Keratinocyte (primary cell): ENCODE results near the gene UQCRHL. TPM values are rescaled to one million over a fixed set of nuclear protein-coding genes. Genes with fewer than 3 reads are reported as not detected.
"Not testable (repeated sequence)": the region's sequence is repeated elsewhere in the genome, so short reads cannot be mapped to it uniquely, and the experiment has no call there.

ENCODE experiments used
- DNase-seq: peaks from one replicate; pipeline ENCODE4 v3.0.0-alpha.2; 2011; ENCODE audit warnings: low read depth, missing footprints, low spot score
- FAIRE-seq: peaks from 2 replicates; lab custom pipeline; 2011; peaks lifted over from hg19 to GRCh38; lab: Jason Lieb, UNC
- H2AFZ ChIP-seq: 2 replicates; pipeline ENCODE4 v1.6.0; 2012; ENCODE audit warnings: low read length, control low read depth, inconsistent platforms; ENCODE audit not compliant: control insufficient read depth
- H3K27ac ChIP-seq: 2 replicates; pipeline ENCODE4 v1.5.1; 2011; ENCODE audit warnings: low read length; ENCODE audit not compliant: control insufficient read depth, insufficient read depth
- H3K27me3 ChIP-seq: 3 replicates; pipeline ENCODE4 v1.6.0; 2011; ENCODE audit warnings: low read length; ENCODE audit not compliant: control insufficient read depth, insufficient read depth; ENCODE audit errors: extremely low read depth
- H3K36me3 ChIP-seq, 2 experiments: 2 replicates in 1 of 2; 3 replicates in 1 of 2; pipeline ENCODE4 v1.5.1; 2011; ENCODE audit warnings: low read length in 2 of 2, mild to moderate bottlenecking in 1 of 2; ENCODE audit not compliant: control insufficient read depth in 2 of 2, insufficient read depth in 2 of 2; ENCODE audit errors: extremely low read depth in 1 of 2
- H3K4me1 ChIP-seq: 3 replicates; pipeline ENCODE4 v1.5.1; 2011; ENCODE audit warnings: low read length; ENCODE audit not compliant: control insufficient read depth, insufficient read depth; ENCODE audit errors: extremely low read depth
- H3K4me2 ChIP-seq: 3 replicates; pipeline ENCODE4 v1.6.0; 2011; ENCODE audit warnings: low read depth, low read length; ENCODE audit not compliant: control insufficient read depth, insufficient read depth; ENCODE audit errors: extremely low read depth
- H3K4me3 ChIP-seq, 3 experiments: fragments of 200-600 bp in 1 of 3; sonication (generic) in 1 of 3; 2 replicates in 2 of 3; 3 replicates in 1 of 3; pipeline ENCODE4 v1.5.1; 2011 to 2016; ENCODE audit warnings: low read length in 3 of 3, mild to moderate bottlenecking in 3 of 3, control low read depth in 2 of 3, inconsistent platforms in 1 of 3, low read depth in 1 of 3, mixed read lengths in 1 of 3, mixed run types in 1 of 3, moderate library complexity in 1 of 3; ENCODE audit not compliant: control insufficient read depth in 2 of 3, insufficient read depth in 2 of 3; ENCODE audit errors: extremely low read depth in 1 of 3
- H3K79me2 ChIP-seq: 2 replicates; pipeline ENCODE4 v1.6.0; 2012; ENCODE audit warnings: low read length; ENCODE audit not compliant: control insufficient read depth, insufficient read depth
- H3K9ac ChIP-seq: 3 replicates; pipeline ENCODE4 v1.6.0; 2011; ENCODE audit warnings: low read length; ENCODE audit not compliant: control insufficient read depth, insufficient read depth; ENCODE audit errors: extremely low read depth
- H3K9me1 ChIP-seq: 3 replicates; pipeline ENCODE4 v1.6.0; 2011; ENCODE audit warnings: low read length; ENCODE audit not compliant: control insufficient read depth, insufficient read depth; ENCODE audit errors: extremely low read depth
- H3K9me3 ChIP-seq: 2 replicates; pipeline ENCODE4 v1.5.1; 2012; ENCODE audit warnings: low read depth, low read length; ENCODE audit not compliant: control insufficient read depth
- H4K20me1 ChIP-seq: 3 replicates; pipeline ENCODE4 v1.6.0; 2011; ENCODE audit warnings: low read length; ENCODE audit not compliant: control insufficient read depth, insufficient read depth; ENCODE audit errors: extremely low read depth
- EZH2 ChIP-seq: IDR thresholded peaks from one replicate; pipeline ENCODE4 v1.6.1; 2012; ENCODE audit warnings: inconsistent platforms, mild to moderate bottlenecking, low read length, moderate library complexity
- dilution Hi-C: fragments of 300-500 bp; cut with MboI; formaldehyde crosslinking; loops from one replicate; pipeline ENCODE4 v1.7.0; 2020; ENCODE audit warnings: low sequenced_read_pairs; ENCODE audit not compliant: extremely low pct_ligation_motif_present
- polyA plus RNA-seq, 5 experiments: library from polyadenylated mRNA; depleted of rRNA in 3 of 5; stranded (reverse) in 3 of 5; stranded (forward) in 1 of 5; unstranded in 1 of 5; fragments of >200 nt; gene quantifications; 1 replicate in 1 of 5; 2 replicates in 3 of 5; 3 replicates in 1 of 5; pipeline versions ENCODE4 v1.2.1 to v1.2.3, GENCODE V29; 2011 to 2012; ENCODE audit warnings: missing spikeins in 2 of 5, low read depth in 1 of 5, low replicate concordance in 1 of 5
- TF ChIP-seq, protein P1 (sequence below), 3 experiments: IDR thresholded peaks in 1 of 3; conservative IDR thresholded peaks in 1 of 3; optimal IDR thresholded peaks in 1 of 3; 2 replicates in 2 of 3; 3 replicates in 1 of 3; pipeline versions ENCODE3 to v1.5.1; 2011; ENCODE audit warnings: low read length in 3 of 3, mild to moderate bottlenecking in 3 of 3, moderate library complexity in 2 of 3, control low read depth in 1 of 3, inconsistent platforms in 1 of 3; ENCODE audit not compliant: insufficient read depth in 2 of 3; ENCODE audit errors: extremely low read depth in 1 of 3

Gene UQCRHL
- polyA plus RNA-seq, 1 donor (not counting 4 experiments of a cell fraction or from before 2014, with no cell fraction given): 14.0 TPM

DNA sequence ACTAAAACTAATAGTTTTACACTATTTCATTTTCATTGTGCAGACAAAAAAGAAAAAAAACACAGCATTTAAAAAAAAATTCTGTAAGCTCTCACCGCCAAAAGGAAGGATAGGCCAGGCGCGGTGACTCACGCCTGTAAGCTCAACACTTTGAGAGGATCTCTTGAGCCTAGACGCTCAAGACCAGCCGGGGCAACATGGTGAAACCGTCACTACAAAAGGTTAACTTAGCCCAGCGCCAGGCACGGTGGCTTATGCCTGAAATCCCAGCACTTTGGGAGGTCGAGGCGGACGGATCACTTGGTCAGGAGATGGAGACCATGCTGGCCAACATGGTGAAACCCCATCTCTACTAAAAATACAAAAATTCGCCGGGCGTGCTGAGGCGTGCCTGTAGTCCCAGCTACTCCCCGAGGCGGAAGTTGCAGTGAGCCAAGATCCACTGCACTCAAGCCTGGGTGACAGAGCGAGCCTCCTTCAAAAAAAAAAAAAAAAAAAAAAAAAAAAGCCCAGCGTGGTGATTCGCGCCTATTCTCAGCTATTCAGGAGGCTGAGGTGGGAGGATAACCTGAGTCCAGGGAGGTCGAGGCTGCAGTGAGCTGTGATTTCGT lies 25.7 kb upstream of the UQCRHL start:
- H3K4me3 ChIP-seq: peak overlapping the region; percentile 63 to 95 (median 71)
- no peaks in the 10 kb centered on the region for H3K36me3 ChIP-seq
- peak overlapping the region; percentile 97 for H3K27ac ChIP-seq
- H3K79me2 ChIP-seq: no peaks in the 10 kb centered on the region
- peak overlapping the region; percentile 72 for H2AFZ ChIP-seq
- H3K4me2 ChIP-seq: peak overlapping the region; percentile 90
- dilution Hi-C loops: no loop called here
- H3K9me3 ChIP-seq: no peaks in the 10 kb centered on the region
- no peaks in the 10 kb centered on the region for H3K27me3 ChIP-seq
- TF ChIP-seq, protein P1, sequence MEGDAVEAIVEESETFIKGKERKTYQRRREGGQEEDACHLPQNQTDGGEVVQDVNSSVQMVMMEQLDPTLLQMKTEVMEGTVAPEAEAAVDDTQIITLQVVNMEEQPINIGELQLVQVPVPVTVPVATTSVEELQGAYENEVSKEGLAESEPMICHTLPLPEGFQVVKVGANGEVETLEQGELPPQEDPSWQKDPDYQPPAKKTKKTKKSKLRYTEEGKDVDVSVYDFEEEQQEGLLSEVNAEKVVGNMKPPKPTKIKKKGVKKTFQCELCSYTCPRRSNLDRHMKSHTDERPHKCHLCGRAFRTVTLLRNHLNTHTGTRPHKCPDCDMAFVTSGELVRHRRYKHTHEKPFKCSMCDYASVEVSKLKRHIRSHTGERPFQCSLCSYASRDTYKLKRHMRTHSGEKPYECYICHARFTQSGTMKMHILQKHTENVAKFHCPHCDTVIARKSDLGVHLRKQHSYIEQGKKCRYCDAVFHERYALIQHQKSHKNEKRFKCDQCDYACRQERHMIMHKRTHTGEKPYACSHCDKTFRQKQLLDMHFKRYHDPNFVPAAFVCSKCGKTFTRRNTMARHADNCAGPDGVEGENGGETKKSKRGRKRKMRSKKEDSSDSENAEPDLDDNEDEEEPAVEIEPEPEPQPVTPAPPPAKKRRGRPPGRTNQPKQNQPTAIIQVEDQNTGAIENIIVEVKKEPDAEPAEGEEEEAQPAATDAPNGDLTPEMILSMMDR (optimal IDR thresholded peaks at IDR 0.05 in 1 of 3, IDR thresholded peaks at IDR 0.05 in 1 of 3, conservative IDR thresholded peaks at IDR 0.05 in 1 of 3; ENCODE audit: extremely low read depth in 1 of 3, insufficient read depth in 2 of 3, low read length in 3 of 3): no peak
- TF ChIP-seq EZH2: no peak
- FAIRE-seq (no peak), DNase-seq (no peak)
- peaks cover 37% of the 10 kb centered on the region for H3K4me1 ChIP-seq
- H4K20me1 ChIP-seq: no peaks in the 10 kb centered on the region
- H3K9ac ChIP-seq: peak overlapping the region; percentile 98
- H3K9me1 ChIP-seq: no peaks in the 10 kb centered on the region

DNA sequence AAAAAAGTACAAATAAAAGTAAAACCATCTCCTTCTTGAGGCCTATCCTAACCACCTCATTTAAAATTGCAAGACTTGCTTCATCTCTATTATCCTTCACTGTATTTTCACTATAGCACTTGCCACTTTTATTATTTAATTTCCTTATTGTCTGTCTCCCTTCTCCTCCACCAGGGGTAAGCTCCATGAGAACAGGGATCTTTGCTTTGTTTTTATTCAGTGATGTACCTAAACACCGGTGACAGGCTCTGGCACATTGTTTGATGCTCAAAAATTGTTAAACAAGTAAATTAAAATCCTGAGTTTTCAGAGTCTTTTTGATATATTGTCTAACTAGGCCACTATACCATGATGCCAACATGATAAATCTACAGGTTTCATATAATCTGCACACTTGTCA lies 22.8 kb upstream of the UQCRHL start:
- H3K4me2 ChIP-seq: peak overlapping the region; percentile 73
- no peak for TF ChIP-seq EZH2
- TF ChIP-seq, protein P1 (optimal IDR thresholded peaks at IDR 0.05 in 1 of 3, IDR thresholded peaks at IDR 0.05 in 1 of 3, conservative IDR thresholded peaks at IDR 0.05 in 1 of 3; ENCODE audit: extremely low read depth in 1 of 3, insufficient read depth in 2 of 3, low read length in 3 of 3): no peak

DNA sequence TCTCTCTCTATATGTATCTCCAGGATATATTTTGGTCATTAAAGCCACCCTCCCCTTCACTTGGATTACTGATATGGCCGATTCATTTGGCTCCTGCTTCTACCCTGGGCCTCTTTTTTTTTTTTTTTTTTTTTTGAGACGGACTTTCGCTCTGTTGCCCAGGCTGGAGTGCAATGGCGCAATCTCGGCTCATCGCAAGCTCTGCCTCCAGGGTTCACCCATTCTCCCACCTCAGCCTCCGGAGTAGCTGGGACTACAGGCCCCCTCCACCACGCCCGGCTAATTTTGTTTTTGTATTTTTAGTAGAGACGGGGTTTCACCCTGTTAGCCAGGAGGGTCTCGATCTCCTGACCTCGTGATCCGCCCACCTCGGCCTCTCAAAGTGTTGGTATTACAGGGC lies 21.5 kb upstream of the UQCRHL start:
- H3K4me3 ChIP-seq, H3K27ac ChIP-seq, H3K79me2 ChIP-seq, FAIRE-seq, H4K20me1 ChIP-seq, H3K4me2 ChIP-seq, dilution Hi-C loops, H3K27me3 ChIP-seq, H3K9me3 ChIP-seq, H3K36me3 ChIP-seq, H2AFZ ChIP-seq, H3K9ac ChIP-seq, H3K9me1 ChIP-seq, DNase-seq: not testable (repeated sequence)
- peaks cover 35% of the 10 kb centered on the region for H3K4me1 ChIP-seq

More for the DNA sequence above, 22.8 kb upstream of the UQCRHL start:
- Histone ChIP-seq H3K9ac (peak overlapping the region; percentile 28), H3K4me3 (no peak overlapping the region), H4K20me1 (no peaks in the 10 kb centered on the region), H3K79me2 (no peaks in the 10 kb centered on the region), H2AFZ (no peak overlapping the region), H3K4me1 (peaks cover 37% of the 10 kb centered on the region), H3K36me3 (no peaks in the 10 kb centered on the region), H3K27ac (peak overlapping the region; percentile 97), H3K27me3 (no peaks in the 10 kb centered on the region), H3K9me3 (no peaks in the 10 kb centered on the region), H3K9me1 (no peaks in the 10 kb centered on the region)
- FAIRE-seq (no peak), DNase-seq (no peak)
- dilution Hi-C loops: no loop called here

DNA sequence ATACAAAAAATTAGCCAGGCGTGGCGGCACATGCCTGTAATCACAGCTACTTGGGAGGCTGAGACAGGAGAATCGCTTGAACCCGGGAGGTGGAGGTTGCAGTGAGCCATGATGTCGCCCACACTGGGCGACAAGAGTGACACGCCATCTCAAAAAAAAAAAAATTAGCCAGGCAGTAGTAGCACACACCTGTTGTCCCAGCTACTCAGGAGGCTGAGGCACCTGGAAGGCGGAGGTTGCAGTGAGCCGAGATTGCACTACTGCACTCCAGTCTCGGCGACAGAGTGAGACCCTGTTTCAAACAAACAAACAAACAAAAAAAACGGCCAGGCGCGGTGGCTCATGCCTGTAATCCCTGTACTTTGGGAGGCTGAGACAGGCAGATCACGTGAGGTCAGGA lies 20.1 kb upstream of the UQCRHL start:
- H3K4me3 ChIP-seq, DNase-seq, H3K79me2 ChIP-seq, H3K9me3 ChIP-seq, H3K27ac ChIP-seq, H3K27me3 ChIP-seq, H3K9me1 ChIP-seq, H3K36me3 ChIP-seq, dilution Hi-C loops, H3K4me2 ChIP-seq, H2AFZ ChIP-seq, H3K9ac ChIP-seq, FAIRE-seq, H4K20me1 ChIP-seq: not testable (repeated sequence)
- peaks cover 36% of the 10 kb centered on the region for H3K4me1 ChIP-seq
